IMR-90 (cell line): Measurements from ENCODE around the gene METTL15. TPM values are rescaled to one million over a fixed set of nuclear protein-coding genes. Genes with fewer than 3 reads are reported as not detected.

Source experiments
- ATAC-seq: fragments of 200-7000 bp; cut with Tn5 transposase; 2 replicates; pipeline ENCODE4 v1.9.1; 2020; ENCODE audit warnings: low read depth, mild to moderate bottlenecking, moderate library complexity
- BruUV-seq: library from RNA; stranded (reverse); fragments of 400-500 nt; replicated peaks from 2 replicates; lab custom pipeline; 2021; lab: Mats Ljungman, UMichigan
- CTCF ChIA-PET: fragments of 300-600 bp; formaldehyde crosslinking; extraction: SDS; loops from one replicate; lab custom pipeline; 2021; ENCODE audit warnings: antibody characterized with exemption; lab: Yijun Ruan, JAX
- POLR2A ChIA-PET: fragments of 300-600 bp; sonication (Branson Sonifier 250); formaldehyde crosslinking; loops from one replicate; lab custom pipeline; 2022; ENCODE audit warnings: antibody characterized with exemption; ENCODE audit not compliant: unreplicated experiment; lab: Charles Lee
- DNase-seq: peaks from one replicate; pipeline ENCODE4 v3.0.0; 2013
- H2AFZ ChIP-seq: replicated peaks from 2 replicates; pipeline ENCODE3; 2013; ENCODE audit warnings: low read length, mild to moderate bottlenecking; ENCODE audit not compliant: poor library complexity
- H2AK5ac ChIP-seq: 2 replicates; pipeline ENCODE4 v1.6.1; 2013; ENCODE audit warnings: low read depth, low read length, inconsistent platforms
- H2AK9ac ChIP-seq: replicated peaks from 2 replicates; pipeline ENCODE3; 2013; ENCODE audit warnings: mild to moderate bottlenecking, low read depth, low read length, moderate library complexity; ENCODE audit not compliant: poor library complexity
- H2BK120ac ChIP-seq: 2 replicates; pipeline ENCODE4 v1.6.1; 2013; ENCODE audit warnings: low read depth, low read length, inconsistent platforms
- H2BK15ac ChIP-seq: 3 replicates; pipeline ENCODE4 v1.6.1; 2013; ENCODE audit warnings: low read depth, low read length, inconsistent platforms
- H2BK20ac ChIP-seq: 2 replicates; pipeline ENCODE4 v1.6.1; 2013; ENCODE audit warnings: low read depth, mild to moderate bottlenecking, inconsistent platforms, low read length, moderate library complexity
- H2BK5ac ChIP-seq: 2 replicates; pipeline ENCODE4 v1.6.1; 2013; ENCODE audit warnings: mild to moderate bottlenecking, low read depth, low read length, inconsistent platforms; ENCODE audit not compliant: poor library complexity, severe bottlenecking
- H3K14ac ChIP-seq: replicated peaks from 2 replicates; pipeline ENCODE4 v1.6.1; 2013; ENCODE audit warnings: low read depth, low read length, inconsistent platforms
- H3K18ac ChIP-seq: 2 replicates; pipeline ENCODE4 v1.6.1; 2013; ENCODE audit warnings: low read depth, low read length, control low read depth
- H3K23ac ChIP-seq: 2 replicates; pipeline ENCODE4 v1.6.1; 2013; ENCODE audit warnings: low read depth, low read length, inconsistent platforms
- H3K27ac ChIP-seq: 2 replicates; pipeline ENCODE4 v1.5.1; 2013; ENCODE audit warnings: mild to moderate bottlenecking, control low read depth, low read length; ENCODE audit not compliant: insufficient read depth
- H3K27me3 ChIP-seq: 2 replicates; pipeline ENCODE4 v1.6.1; 2013; ENCODE audit warnings: low read length; ENCODE audit not compliant: control insufficient read depth, insufficient read depth
- H3K36me3 ChIP-seq: 2 replicates; pipeline ENCODE4 v1.6.1; 2013; ENCODE audit warnings: low read length, mixed read lengths; ENCODE audit not compliant: control insufficient read depth, insufficient read depth
- H3K4ac ChIP-seq: 2 replicates; pipeline ENCODE4 v1.6.1; 2013; ENCODE audit warnings: low read depth, low read length, inconsistent platforms
- H3K4me1 ChIP-seq: 2 replicates; pipeline ENCODE4 v1.6.1; 2013; ENCODE audit warnings: low read length, mixed read lengths; ENCODE audit not compliant: control insufficient read depth, insufficient read depth
- H3K4me2 ChIP-seq: 2 replicates; pipeline ENCODE4 v1.6.1; 2013; ENCODE audit warnings: low read depth, mild to moderate bottlenecking, control low read depth, low read length, moderate library complexity
- H3K4me3 ChIP-seq: 2 replicates; pipeline ENCODE4 v1.5.1; 2013; ENCODE audit warnings: low read depth, mild to moderate bottlenecking, control low read depth, low read length, moderate library complexity; ENCODE audit not compliant: insufficient read depth
- H3K56ac ChIP-seq: 2 replicates; pipeline ENCODE4 v1.6.1; 2013; ENCODE audit warnings: low read length, inconsistent platforms; ENCODE audit not compliant: insufficient read depth; ENCODE audit errors: extremely low read depth
- H3K79me1 ChIP-seq, 2 experiments: 2 replicates each; pipeline ENCODE4 v1.6.1; 2013; ENCODE audit warnings: low read length in 2 of 2, inconsistent platforms in 1 of 2, low read depth in 1 of 2
- H3K9ac ChIP-seq: 2 replicates; pipeline ENCODE4 v1.6.1; 2013; ENCODE audit warnings: low read depth, low read length, control low read depth
- H3K9me1 ChIP-seq: 2 replicates; pipeline ENCODE4 v1.6.1; 2013; ENCODE audit warnings: low read length, inconsistent platforms; ENCODE audit not compliant: insufficient read depth
- H3K9me3 ChIP-seq: 2 replicates; pipeline ENCODE4 v1.6.1; 2013; ENCODE audit warnings: low read length; ENCODE audit not compliant: control insufficient read depth, insufficient read depth
- H4K20me1 ChIP-seq: 2 replicates; pipeline ENCODE4 v1.6.1; 2013; ENCODE audit warnings: low read length, inconsistent platforms; ENCODE audit not compliant: insufficient read depth
- H4K5ac ChIP-seq: 2 replicates; pipeline ENCODE4 v1.6.1; 2013; ENCODE audit warnings: mild to moderate bottlenecking, low read depth, low read length, control low read depth
- H4K8ac ChIP-seq, 2 experiments: 2 replicates each; pipeline ENCODE4 v1.6.1; 2013; ENCODE audit warnings: low read depth in 2 of 2, low read length in 2 of 2, control low read depth in 1 of 2, inconsistent platforms in 1 of 2
- H4K91ac ChIP-seq: 2 replicates; pipeline ENCODE4 v1.6.1; 2013; ENCODE audit warnings: low read depth, low read length, inconsistent platforms; ENCODE audit not compliant: insufficient read depth
- CHD1 ChIP-seq: IDR thresholded peaks from 2 replicates; pipeline ENCODE4 v1.6.1; 2012; ENCODE audit warnings: low read depth, low read length, improper control_type of control experiment
- SMC3 ChIP-seq: fragments of 150-350 bp; IDR thresholded peaks from 2 replicates; pipeline ENCODE4 v1.6.1; 2016; ENCODE audit warnings: low read depth, mild to moderate bottlenecking, antibody characterized with exemption, low read length, moderate library complexity
- WGBS, 2 experiments: methylation state at CpG; one replicate each; pipeline versions ENCODE4 v1.1.5 to v1.1.7; 2013; ENCODE audit warnings: missing lambda C conversion rate in 2 of 2; ENCODE audit not compliant: insufficient read length in 1 of 2; ENCODE audit errors: extremely low coverage in 2 of 2; 5-methylcytosine and 5-hydroxymethylcytosine counted together
- dilution Hi-C: fragments of 300-500 bp; cut with HindIII; formaldehyde crosslinking; loops from one replicate; pipeline ENCODE4 v1.14.3; 2018; ENCODE audit warnings: low sequenced_read_pairs; ENCODE audit not compliant: unreplicated experiment
- in situ Hi-C: fragments of 300-500 bp; cut with MboI; formaldehyde crosslinking; loops from 3 replicates; pipeline ENCODE4 v1.14.3; 2019; ENCODE audit warnings: low sequenced_read_pairs, inconsistent platforms, mixed read lengths
- intact Hi-C: fragments of 100-400 bp; cut with micrococcal nuclease; formaldehyde crosslinking; loops from 2 replicates; pipeline ENCODE4 v1.10.0; 2022
- polyA plus RNA-seq, 3 experiments: library from polyadenylated mRNA; depleted of rRNA; stranded (reverse); fragments of >200 nt; gene quantifications; 2 replicates each; pipeline ENCODE4 v1.2.3, GENCODE V29; 2012; ENCODE audit warnings: low replicate concordance in 1 of 3
- total RNA-seq: library from RNA; depleted of rRNA; stranded (reverse); fragments of >200 nt; gene quantifications from 2 replicates; pipeline ENCODE4 v1.2.3, GENCODE V29; 2012

The METTL15 gene
- total and polyA plus RNA-seq, 2 of the 4 experiments (the other 2 are of a cell fraction): 6.5 to 30.5 TPM

- Histone ChIP-seq H3K4me2 (no peak overlapping the region; the same call in 1 of the 2 replicates), H3K9me1 (no peaks in the 10 kb centered on the region), H3K27ac (no peak overlapping the region), H2AFZ (no peak overlapping the region), H3K4me1 (peaks cover 2% of the 10 kb centered on the region), H3K36me3 (no peaks in the 10 kb centered on the region), H3K14ac (no peak overlapping the region), H4K5ac (peak overlapping the region; percentile 63; the same call in 1 of the 2 replicates), H2BK20ac (no peak overlapping the region), H3K4ac (no peak overlapping the region), H3K4me3 (no peak overlapping the region), H3K18ac (no peak overlapping the region), H3K56ac (no peak overlapping the region), H2BK5ac (peak overlapping the region; percentile 49), H3K9ac (no peak overlapping the region), H2BK15ac (no peak overlapping the region; the same call in 2 of the 3 replicates), H4K8ac (no peak overlapping the region), H2AK9ac (no peak overlapping the region), H4K91ac (no peak overlapping the region), H4K20me1 (no peaks in the 10 kb centered on the region), H3K27me3 (no peaks in the 10 kb centered on the region), H2BK120ac (no peak overlapping the region), H3K79me1 (peaks cover 7 to 9% of the 10 kb centered on the region in 2 experiments), H3K23ac (peak overlapping the region; percentile 38; the same call in 1 of the 2 replicates), H2AK5ac (no peak overlapping the region), H3K9me3 (0 out of 2 replicates have a peak, but pooled peaks cover 2% of the 10 kb centered on the region)
- TF ChIP-seq SMC3 (no peak), CHD1 (no peak)
- dilution Hi-C loops: no loop called here
- ChIA-PET POLR2A (no interaction called here), CTCF (no interaction called here)
- WGBS, 2 experiments: 100% methylated on average over 1 of the region's 1 CpG
- BruUV-seq: no TSS peak
- ATAC-seq: no peak
- intact Hi-C loops: loop anchor here (5.0 kb wide), 1 partner anchor 510 kb away; no protein-coding TSS in a partner anchor
- DNase-seq: no peak
- in situ Hi-C loops: no loop called here
Measured at GRCh38 chr11:28227460-28227859, 119.3 kb downstream of the METTL15 start.
